GM18498 (cell line): ENCODE results near the gene SEC14L5.

Experiments
- ATAC-seq: cut with Tn5 transposase; IDR thresholded peaks from one replicate; pipeline ENCODE4 v1.9.1; 2021; ENCODE audit warnings: mild to moderate bottlenecking, moderate library complexity; ENCODE audit not compliant: unreplicated experiment

The SEC14L5 gene

DNA sequence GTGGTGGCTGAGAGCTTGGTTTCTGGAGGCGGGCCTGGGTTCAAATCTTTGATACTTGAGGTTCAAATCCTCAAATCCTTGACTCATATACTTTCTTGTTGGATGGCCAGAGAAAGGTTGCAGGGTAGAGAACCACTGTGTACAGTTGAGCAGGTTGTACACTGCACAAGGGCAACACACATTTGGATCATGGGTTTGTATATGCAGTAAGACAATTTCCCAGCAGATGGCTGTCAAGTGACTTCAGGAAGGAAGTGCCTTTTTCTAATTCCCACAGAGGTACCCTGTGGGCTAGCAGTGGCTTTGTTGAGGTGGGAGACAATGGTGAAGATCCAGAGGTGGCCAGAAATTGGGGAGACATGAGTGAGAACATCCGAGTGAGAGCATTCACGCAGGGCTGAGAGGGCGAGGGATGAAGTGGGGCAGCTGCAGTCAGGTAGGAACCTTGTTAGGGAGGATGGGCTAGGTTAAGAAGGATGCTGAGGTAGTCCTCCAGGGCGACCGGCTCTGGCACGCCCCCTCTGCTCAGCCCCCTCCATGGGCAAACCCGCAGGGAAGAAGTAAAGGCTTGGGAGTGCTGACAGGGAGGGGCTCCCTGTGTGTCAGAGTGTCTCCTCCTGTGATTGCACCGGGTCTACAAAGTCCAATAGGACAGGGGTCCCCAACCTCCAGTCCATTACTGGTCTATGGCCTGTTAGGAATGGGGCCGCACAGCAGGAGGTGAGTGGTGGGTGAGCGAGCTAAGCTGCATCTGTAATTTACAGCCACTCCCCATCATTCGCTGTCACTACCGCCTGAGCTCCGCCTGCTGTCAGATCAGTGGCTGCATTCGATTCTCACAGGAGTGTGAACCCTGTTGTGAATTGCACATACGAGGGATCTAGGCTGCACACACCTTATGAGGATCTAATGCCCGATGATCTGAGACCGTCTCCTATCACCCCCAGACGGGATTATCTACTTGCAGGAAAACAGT, 104.9 kb downstream of the SEC14L5 start:
- no peak for ATAC-seq

DNA sequence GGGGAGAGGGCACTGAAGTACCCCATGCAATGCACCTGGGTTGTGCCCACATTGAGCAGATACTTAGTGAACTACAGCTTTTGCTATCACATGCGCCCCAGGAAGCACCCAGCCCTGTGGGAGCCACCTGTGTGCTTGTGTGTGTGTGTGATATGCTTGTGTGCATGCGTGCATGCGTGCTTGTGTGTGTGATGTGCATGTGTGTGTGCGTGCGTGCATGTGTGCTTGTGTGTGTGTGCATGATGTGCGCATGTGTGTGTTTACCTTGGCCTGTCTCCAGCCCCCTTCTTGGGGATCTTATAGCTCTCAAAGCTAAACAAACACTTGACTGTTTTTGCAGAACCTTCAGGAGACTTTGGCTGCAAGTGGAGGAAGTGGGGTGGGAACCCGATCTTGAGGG, 106.8 kb downstream of the SEC14L5 start:
- ATAC-seq: no peak

- no peak for ATAC-seq
Measured at GRCh38 chr16:5065326-5065725, 107.2 kb downstream of the SEC14L5 start.

DNA sequence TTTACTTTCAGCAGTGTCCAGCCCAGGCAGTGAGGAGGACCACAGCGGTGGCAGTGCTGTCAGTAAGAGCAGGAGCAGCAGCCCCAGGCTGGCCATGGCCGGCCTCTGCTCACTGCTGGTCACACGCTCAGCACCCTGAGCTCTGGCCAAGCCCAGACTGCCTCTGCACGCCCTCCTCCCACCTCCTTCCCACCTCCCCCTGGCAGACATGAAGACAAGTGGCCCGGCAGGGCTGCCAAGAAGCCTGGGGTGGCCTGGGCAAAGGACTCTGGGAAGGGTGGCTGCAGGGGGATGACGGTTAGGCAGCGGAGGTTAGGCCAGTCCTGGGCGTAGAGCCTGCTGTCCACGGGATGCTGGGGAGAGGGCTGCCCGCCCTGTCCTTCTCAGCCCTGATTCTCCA, 107.7 kb downstream of the SEC14L5 start, which contains the start of gene C16orf89:
Gene C16orf89 (minus strand): TSS at position 144 of the 400 bp plus-strand sequence. CDS start 48 bp downstream, at position 96.
- ATAC-seq: no peak

- ATAC-seq: no peak
Measured at GRCh38 chr16:5066511-5066910, 108.4 kb downstream of the SEC14L5 start.
